Endothelial cell of umbilical vein (primary cell): ENCODE data around the gene FCN1. TPM values are rescaled to one million over a fixed set of nuclear protein-coding genes. Genes with fewer than 3 reads are reported as not detected.

Experiments
- BruUV-seq: library from RNA; stranded (reverse); fragments of 400-500 nt; replicated peaks from 2 replicates; lab custom pipeline; 2021; lab: Mats Ljungman, UMichigan
- CTCF ChIA-PET: fragments of 300-600, 350-600 bp; sonication (Branson Sonifier 250); formaldehyde crosslinking; loops from one replicate; lab custom pipeline; 2021; ENCODE audit warnings: antibody characterized with exemption, inconsistent platforms; lab: Charles Lee
- POLR2A ChIA-PET: fragments of 300-600, 350-600 bp; sonication (Branson Sonifier 250); formaldehyde crosslinking; loops from one replicate; lab custom pipeline; 2021; ENCODE audit warnings: antibody characterized with exemption, inconsistent platforms; lab: Charles Lee
- DNase-seq: peaks from one replicate; pipeline ENCODE4 v3.0.0-alpha.2; 2011; ENCODE audit warnings: low read depth, low spot score
- FAIRE-seq: peaks from 2 replicates; lab custom pipeline; 2011; peaks lifted over from hg19 to GRCh38; lab: Jason Lieb, UNC
- H2AFZ ChIP-seq: 2 replicates; pipeline ENCODE4 v1.6.0; 2012; ENCODE audit warnings: low read depth, low read length, control low read depth, inconsistent platforms
- H3K27ac ChIP-seq: 2 replicates; pipeline ENCODE4 v1.5.1; 2011; ENCODE audit warnings: low read depth, mild to moderate bottlenecking, control low read depth, low read length, moderate library complexity; ENCODE audit not compliant: insufficient read depth
- H3K27me3 ChIP-seq, 2 experiments: 2 replicates each; pipeline versions ENCODE4 v1.6.0 to v1.6.1; 2011; ENCODE audit warnings: low read length in 2 of 2, mixed read lengths in 1 of 2; ENCODE audit not compliant: control insufficient read depth in 2 of 2, insufficient read depth in 2 of 2
- H3K36me3 ChIP-seq, 2 experiments: 2 replicates in 1 of 2; 3 replicates in 1 of 2; pipeline ENCODE4 v1.5.1; 2011; ENCODE audit warnings: low read length in 2 of 2, mild to moderate bottlenecking in 1 of 2, moderate library complexity in 1 of 2; ENCODE audit not compliant: control insufficient read depth in 2 of 2, insufficient read depth in 2 of 2; ENCODE audit errors: extremely low read depth in 1 of 2
- H3K4me1 ChIP-seq: 3 replicates; pipeline ENCODE4 v1.5.1; 2011; ENCODE audit warnings: mild to moderate bottlenecking, low read length; ENCODE audit not compliant: control insufficient read depth, insufficient read depth; ENCODE audit errors: extremely low read depth
- H3K4me2 ChIP-seq: 2 replicates; pipeline ENCODE4 v1.6.1; 2011; ENCODE audit warnings: low read length, control low read depth, mixed read lengths; ENCODE audit not compliant: insufficient read depth
- H3K4me3 ChIP-seq, 3 experiments: fragments of 200-600 bp in 1 of 3; sonication (generic), shearing (Covaris generic) in 1 of 3; replicated peaks in 1 of 3; 2 replicates each; pipeline ENCODE4 v1.5.1; 2011 to 2016; ENCODE audit warnings: control low read depth in 3 of 3, low read length in 3 of 3, mild to moderate bottlenecking in 2 of 3, inconsistent platforms in 1 of 3, low read depth in 1 of 3, moderate library complexity in 1 of 3; ENCODE audit not compliant: insufficient read depth in 1 of 3
- H3K79me2 ChIP-seq: 2 replicates; pipeline ENCODE4 v1.6.0; 2012; ENCODE audit warnings: low read length, inconsistent platforms; ENCODE audit not compliant: control insufficient read depth, insufficient read depth
- H3K9ac ChIP-seq: replicated peaks from 2 replicates; pipeline ENCODE3; 2011; ENCODE audit warnings: low read length, control low read depth; ENCODE audit not compliant: insufficient read depth; ENCODE audit errors: extremely low read depth
- H3K9me1 ChIP-seq: replicated peaks from 3 replicates; pipeline ENCODE4 v1.6.0; 2011; ENCODE audit warnings: mild to moderate bottlenecking, low read length; ENCODE audit not compliant: control insufficient read depth, insufficient read depth; ENCODE audit errors: extremely low read depth
- H3K9me3 ChIP-seq: replicated peaks from 2 replicates; pipeline ENCODE4 v1.5.1; 2012; ENCODE audit warnings: low read length, inconsistent platforms; ENCODE audit not compliant: control insufficient read depth, insufficient read depth
- H4K20me1 ChIP-seq: replicated peaks from 2 replicates; pipeline ENCODE3; 2011; ENCODE audit warnings: mild to moderate bottlenecking, low read length; ENCODE audit not compliant: control insufficient read depth, insufficient read depth; ENCODE audit errors: extremely low read depth
- CTCF ChIP-seq, 2 donors: IDR thresholded peaks; 1 replicate in 1 of 2; 2 replicates in 1 of 2; pipeline ENCODE4 v1.5.1; 2011; ENCODE audit warnings: low read length in 2 of 2, mild to moderate bottlenecking in 2 of 2, moderate library complexity in 2 of 2, control low read depth in 1 of 2, inconsistent platforms in 1 of 2, low read depth in 1 of 2; ENCODE audit not compliant: insufficient read depth in 1 of 2; ENCODE audit errors: extremely low read depth in 1 of 2
- EZH2 ChIP-seq: IDR thresholded peaks from 2 replicates; pipeline ENCODE4 v1.6.1; 2012; ENCODE audit warnings: borderline replicate concordance, low read depth, mild to moderate bottlenecking, moderate library complexity, low read length, inconsistent platforms; ENCODE audit not compliant: severe bottlenecking
- FOS ChIP-seq: IDR thresholded peaks from 2 replicates; pipeline ENCODE4 v1.6.1; 2011; ENCODE audit warnings: mild to moderate bottlenecking, low read length, moderate library complexity, borderline replicate concordance; ENCODE audit not compliant: insufficient read depth
- GATA2 ChIP-seq: IDR thresholded peaks from 2 replicates; pipeline ENCODE4 v1.7.0; 2011; ENCODE audit warnings: low read depth, mild to moderate bottlenecking, moderate library complexity, mixed read lengths, low read length; ENCODE audit not compliant: insufficient read length, insufficient read depth
- JUN ChIP-seq: IDR thresholded peaks from 2 replicates; pipeline ENCODE4 v1.6.1; 2011; ENCODE audit warnings: borderline replicate concordance, low read depth; ENCODE audit not compliant: insufficient read length, insufficient read depth
- MAX ChIP-seq: IDR thresholded peaks from 2 replicates; pipeline ENCODE4 v1.6.1; 2011; ENCODE audit not compliant: insufficient read depth, insufficient read length
- MYC ChIP-seq: IDR thresholded peaks from one replicate; pipeline ENCODE4 v1.6.1; 2011; ENCODE audit warnings: mild to moderate bottlenecking, low read depth, low read length
- POLR2A ChIP-seq: IDR thresholded peaks from 2 replicates; pipeline ENCODE4 v1.6.1; 2012; ENCODE audit warnings: low read depth, mild to moderate bottlenecking, control low read depth, low read length
- POLR2AphosphoS5 ChIP-seq: IDR thresholded peaks from 2 replicates; pipeline ENCODE4 v1.6.1; 2012; ENCODE audit warnings: low read depth, mild to moderate bottlenecking, control low read depth, low read length, moderate library complexity; ENCODE audit not compliant: insufficient read depth
- dilution Hi-C: fragments of 300-500 bp; cut with MboI; formaldehyde crosslinking; loops from one replicate; pipeline ENCODE4 v1.15.0; 2019; ENCODE audit warnings: low sequenced_read_pairs; ENCODE audit not compliant: extremely low pct_ligation_motif_present
- intact Hi-C: fragments of 100-400 bp; cut with micrococcal nuclease; formaldehyde crosslinking; loops from one replicate; pipeline ENCODE4 v1.10.0; 2022
- polyA plus RNA-seq, 4 experiments: library from polyadenylated mRNA; depleted of rRNA in 3 of 4; stranded (reverse) in 3 of 4; unstranded in 1 of 4; fragments of >200 nt; gene quantifications; 2 replicates each; pipeline versions ENCODE4 v1.2.1 to v1.2.3, GENCODE V29; 2011 to 2012; ENCODE audit warnings: missing spikeins in 1 of 4
- total RNA-seq: library from RNA; stranded (reverse); gene quantifications from 2 replicates; pipeline ENCODE4 v1.2.3, GENCODE V29; 2021

FCN1 gene
- total and polyA plus RNA-seq, 2 donors (not counting 3 experiments of a cell fraction or from before 2014, with no cell fraction given): not detected

GRCh38 chr9:134914501-134914834, 3.2 kb downstream of the FCN1 start:
- FAIRE-seq: no peak
- no TSS peak for BruUV-seq
- no peak overlapping the region for H3K9ac ChIP-seq
- ChIA-PET POLR2A (no interaction called here), CTCF (no interaction called here)
- no peaks in the 10 kb centered on the region for H3K36me3 ChIP-seq
- intact Hi-C loops (no loop called here), dilution Hi-C loops (no loop called here)
- no peaks in the 10 kb centered on the region for H3K27me3 ChIP-seq
- H3K4me1 ChIP-seq: no peaks in the 10 kb centered on the region
- no peak for DNase-seq
- H2AFZ ChIP-seq: no peak overlapping the region
- no peak overlapping the region for H3K4me3 ChIP-seq
- no peaks in the 10 kb centered on the region for H4K20me1 ChIP-seq
- no peak overlapping the region for H3K4me2 ChIP-seq
- H3K27ac ChIP-seq: no peak overlapping the region
- no peaks in the 10 kb centered on the region for H3K9me3 ChIP-seq
- H3K79me2 ChIP-seq: no peaks in the 10 kb centered on the region
- no peaks in the 10 kb centered on the region for H3K9me1 ChIP-seq
- TF ChIP-seq GATA2: no peak
- TF ChIP-seq MAX: no peak
- no peak for TF ChIP-seq MYC
- no peak for TF ChIP-seq POLR2A
- no peak for TF ChIP-seq FOS
- TF ChIP-seq EZH2: no peak
- no peak for TF ChIP-seq JUN
- no peak for TF ChIP-seq CTCF (IDR thresholded peaks at IDR 0.05; ENCODE audit: extremely low read depth in 1 of 2, insufficient read depth in 1 of 2, low read depth in 1 of 2, low read length in 2 of 2)
- TF ChIP-seq POLR2AphosphoS5: no peak
